GM21786 (cell line): ENCODE measurements around the gene EID2.

Experiments used
- ATAC-seq: cut with Tn5 transposase; IDR thresholded peaks from one replicate; pipeline ENCODE4 v1.9.1; 2021; ENCODE audit not compliant: unreplicated experiment

EID2 gene

DNA sequence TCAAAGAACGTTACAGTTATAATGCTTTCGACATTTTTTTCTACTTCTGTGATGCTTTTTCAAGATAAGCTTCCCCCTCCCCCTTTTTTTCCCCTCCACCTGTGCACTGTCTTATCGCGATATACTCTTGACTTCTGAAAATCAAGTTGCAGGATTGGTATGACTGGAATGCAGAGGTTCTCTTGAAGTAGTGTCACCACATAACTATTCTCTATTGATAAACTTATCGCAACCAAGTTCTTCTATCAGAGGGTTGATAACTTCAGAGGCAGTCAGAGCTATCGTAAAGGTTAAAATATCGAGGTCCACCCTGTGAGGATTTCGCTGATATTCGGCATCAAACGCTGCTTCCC, 820 bp downstream of the EID2 start:
- no peak for ATAC-seq

DNA sequence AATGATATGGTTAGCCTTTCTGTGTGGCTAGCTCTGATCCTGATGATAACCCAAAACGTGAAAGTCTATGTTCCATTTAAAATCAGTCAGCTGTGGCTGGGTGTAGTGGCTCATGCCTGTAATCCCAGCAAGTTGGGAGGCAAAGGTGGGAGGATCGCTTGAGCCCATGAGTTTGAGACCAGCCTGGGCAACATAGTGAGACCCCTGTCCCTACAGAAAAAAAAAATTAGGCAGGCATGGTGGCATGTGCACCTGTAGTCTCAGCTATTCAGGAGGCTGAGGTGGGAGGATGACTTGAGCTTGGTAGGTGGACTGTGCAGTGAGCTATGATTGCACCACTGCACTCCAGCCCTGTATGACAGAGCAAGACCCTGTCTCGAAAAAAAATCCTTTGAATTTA, 6.2 kb downstream of the EID2 start:
- ATAC-seq: no peak

DNA sequence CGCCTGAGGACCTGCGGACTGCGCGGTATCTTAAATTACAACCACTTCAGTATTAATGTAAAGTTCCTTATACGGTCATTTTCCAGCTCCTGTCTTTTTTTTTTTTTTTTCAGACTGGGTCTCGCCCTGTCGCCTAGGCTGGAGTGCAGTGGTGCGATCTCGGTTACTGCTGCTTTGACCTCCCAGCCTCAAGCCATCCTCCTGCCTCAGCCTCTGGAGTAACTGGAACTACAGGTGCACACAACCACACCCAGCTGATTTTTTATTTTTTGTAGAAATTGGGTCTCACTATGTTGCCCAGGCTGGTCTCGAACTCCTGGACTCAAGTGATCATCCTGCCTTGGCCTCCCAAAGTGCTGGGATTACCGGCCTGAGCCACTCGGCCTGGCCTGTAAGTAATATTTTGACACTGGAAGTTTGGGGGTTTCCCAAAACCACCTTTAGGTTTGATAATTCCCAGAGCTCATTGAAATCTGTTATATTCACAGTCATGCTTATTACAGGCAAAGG, 6.9 kb downstream of the EID2 start:
- no peak for ATAC-seq

DNA sequence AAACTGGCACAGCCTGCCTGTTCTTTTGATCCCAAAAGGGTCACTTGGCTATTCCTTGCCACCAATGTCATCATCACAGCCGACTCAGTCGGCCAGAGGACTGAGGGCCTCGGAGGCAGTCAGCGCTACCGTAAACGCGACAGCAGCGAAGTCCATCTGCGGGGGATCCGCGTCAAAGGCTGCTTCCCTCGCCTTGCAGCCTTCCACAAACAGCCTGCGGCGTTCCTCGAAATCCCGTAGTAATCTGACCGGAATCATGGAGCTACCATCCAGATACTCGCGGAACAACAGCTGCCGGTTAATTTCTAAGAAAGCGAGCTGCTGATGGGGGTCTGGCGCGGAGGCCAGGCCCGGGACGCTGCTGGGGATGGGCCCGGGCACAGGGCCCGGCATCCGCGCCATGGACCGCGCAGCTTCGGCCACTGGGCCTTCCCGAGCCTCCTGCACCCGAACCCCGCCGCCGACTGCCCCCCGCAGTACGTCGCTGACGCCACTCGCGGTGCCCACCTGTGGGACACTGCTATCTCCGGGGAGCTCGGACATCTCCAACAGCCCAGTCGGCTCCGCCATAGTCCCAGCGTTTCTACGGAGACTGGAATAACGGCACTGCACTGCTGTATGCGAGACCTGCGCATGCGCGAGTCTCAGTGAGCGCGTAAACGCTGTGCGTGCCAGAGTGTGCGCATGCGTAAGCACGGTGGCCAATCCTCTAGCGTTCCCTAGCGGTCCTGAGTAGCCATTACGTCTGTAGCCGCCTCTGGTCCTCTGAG, 7.5 kb downstream of the EID2 start, which contains the start of gene EID2B:
Gene EID2B, minus strand, starts transcription at position 620 of the 770 bp plus-strand sequence. Its CDS starts 50 bp downstream, at position 570.
- peak; percentile 91 for ATAC-seq

DNA sequence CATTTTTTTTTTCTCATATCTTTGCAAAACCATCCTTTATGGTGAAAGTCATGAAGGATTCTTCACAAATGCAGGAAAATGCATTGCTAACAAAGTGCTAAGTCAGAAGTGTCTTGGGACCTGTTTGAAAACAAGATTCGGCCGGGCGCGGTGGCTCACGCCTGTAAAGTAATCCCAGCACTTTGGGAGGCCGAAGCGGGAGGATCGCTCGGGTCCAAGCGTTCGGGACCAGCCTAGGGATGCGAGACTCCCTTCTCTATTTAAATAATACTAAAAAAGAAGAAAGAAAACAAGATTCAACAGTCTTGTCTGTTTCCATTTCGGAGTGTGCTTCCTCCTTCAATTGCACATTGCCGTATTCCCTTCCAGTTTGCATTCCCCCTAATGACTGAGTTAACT, 8.1 kb downstream of the EID2 start:
- ATAC-seq: no peak

DNA sequence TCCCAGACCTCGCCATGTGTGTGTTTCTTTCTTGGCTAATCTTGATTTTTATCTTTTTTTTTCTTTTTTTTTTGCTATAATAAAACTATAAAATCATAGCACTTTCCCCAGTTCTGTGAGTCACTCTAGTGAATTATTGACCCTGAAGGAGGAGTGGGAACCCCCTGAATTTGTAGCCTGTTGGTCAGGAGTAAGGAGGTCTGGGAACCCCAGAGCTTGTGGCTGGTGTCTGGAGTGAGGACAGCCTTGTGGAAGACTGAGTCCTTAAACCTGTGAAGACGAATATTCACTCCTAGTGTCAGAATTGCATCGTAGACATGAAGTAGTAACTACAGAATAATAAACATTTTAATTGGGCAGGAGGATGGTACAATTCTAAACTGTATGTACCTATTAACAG, 14.8 kb downstream of the EID2 start:
- no peak for ATAC-seq

DNA sequence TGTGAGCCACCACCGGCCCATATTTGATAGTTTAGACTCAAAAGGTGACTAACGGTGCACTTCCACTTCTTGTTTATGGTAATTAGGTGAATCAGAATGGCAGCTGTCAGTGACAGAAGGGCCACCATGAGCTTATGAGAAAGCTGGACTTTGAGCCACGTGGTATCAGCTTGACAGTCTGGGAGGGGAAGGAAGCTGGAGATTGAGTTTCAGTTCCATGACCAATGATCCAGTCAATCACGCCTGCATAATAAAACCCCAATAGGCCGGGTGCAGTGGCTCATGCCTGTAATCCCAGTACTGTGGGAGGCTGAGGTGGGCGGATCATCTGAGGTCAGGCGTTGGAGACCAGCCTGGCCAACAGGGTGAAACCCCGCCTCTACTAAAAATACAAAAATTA, 15.5 kb downstream of the EID2 start:
- no peak for ATAC-seq

DNA sequence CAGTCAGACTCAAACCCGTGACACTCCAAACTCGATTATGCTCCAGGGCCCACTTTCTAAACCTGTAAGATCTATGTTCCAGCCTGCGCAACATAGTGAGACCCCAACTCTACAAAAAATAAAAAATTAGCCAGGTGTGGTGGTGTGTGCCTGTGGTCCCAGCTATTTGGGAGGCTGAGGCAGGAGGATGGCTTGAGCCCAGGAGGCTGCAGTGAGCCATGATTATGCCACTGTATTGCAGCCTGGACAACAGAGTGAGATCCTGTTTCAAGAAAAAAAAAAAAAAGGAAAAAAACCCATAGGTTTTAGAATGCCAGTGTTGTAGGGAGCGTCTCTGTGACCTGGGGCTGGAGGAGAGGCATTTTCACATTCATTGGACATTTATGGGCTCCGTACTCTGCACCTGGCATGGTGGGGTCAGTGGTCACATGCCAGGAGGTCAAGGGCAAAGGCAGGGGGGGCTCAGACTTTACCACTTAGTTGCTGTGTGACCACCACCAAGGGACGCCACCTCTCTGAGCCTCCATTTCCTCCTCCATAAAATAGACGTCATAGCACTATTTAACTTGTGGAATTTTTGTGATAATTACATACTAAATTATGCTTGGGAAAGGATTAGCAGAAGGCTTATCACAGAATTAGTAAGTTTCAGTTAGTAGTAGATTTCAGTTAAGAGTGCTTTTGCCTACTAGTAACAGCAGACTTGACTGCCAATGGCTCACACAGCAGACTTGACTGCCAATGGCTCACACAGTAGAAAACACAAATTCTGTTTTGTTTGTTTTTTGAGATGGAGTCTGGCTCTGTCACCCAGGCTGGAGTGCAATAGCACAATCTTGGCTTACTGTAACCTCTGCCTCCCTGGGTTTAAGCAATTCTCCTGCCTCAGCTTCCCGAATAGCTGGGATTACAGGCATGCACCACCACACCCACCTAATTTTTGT, 19.1 kb downstream of the EID2 start:
- no peak for ATAC-seq

DNA sequence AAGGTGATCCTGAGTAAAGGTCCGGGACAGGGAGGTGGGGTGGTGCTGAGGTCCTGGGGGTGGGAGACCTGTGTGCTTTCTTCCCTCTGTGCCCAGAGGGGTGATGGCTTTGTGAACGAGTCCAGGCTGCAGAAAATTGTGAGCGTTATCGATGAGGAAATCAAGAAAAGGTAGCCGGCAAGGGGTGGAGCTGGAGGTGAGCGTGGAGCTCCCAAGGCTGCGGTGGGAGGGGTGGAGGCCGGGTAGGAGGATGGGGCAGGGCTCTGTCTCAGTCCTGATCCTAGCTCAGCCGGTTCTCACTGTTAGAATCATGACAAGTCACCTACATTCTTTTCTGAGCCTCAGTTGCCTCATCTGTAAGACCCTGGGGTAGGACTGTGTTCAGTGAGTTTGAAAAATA, 21.0 kb downstream of the EID2 start:
- ATAC-seq: no peak

DNA sequence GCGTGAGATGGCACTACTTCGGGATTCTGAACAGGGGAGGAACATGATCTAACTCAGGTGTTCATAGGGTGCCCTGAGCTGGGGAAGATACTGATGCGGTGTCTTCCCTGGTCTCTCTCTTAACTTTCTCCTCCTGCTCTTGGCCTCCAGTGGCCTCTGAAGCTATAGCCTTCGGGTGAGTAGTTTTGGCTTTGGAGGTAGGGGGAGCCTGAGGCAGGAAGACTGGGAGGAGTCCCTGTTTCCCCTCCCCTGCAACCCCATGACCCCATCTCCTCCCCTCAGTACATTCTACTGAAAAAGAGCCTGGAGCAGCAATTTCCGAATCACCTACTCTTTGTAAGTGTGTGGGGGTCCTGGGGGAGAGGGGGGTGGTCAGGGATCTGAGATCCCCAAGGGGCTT, 21.5 kb downstream of the EID2 start:
- ATAC-seq: no peak

DNA sequence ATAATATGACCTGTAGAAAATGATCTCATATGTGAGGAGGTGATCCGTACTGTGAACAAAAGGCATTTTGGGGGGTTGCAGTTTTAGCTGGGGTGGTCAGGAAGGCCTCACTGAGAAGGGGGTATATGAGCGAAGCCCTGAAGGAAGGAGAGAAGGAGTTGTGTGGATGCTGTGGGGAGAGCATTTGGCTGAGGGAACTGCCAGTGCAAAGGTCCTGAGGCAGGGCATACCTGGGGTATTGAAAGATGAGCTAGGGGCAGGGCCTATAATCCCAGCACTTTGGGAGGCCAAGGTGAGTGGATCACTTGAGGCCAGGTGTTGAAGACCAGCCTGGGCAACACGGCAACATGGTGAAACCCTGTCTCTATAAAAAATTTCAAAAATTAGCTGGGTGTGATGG, 22.5 kb downstream of the EID2 start:
- no peak for ATAC-seq

DNA sequence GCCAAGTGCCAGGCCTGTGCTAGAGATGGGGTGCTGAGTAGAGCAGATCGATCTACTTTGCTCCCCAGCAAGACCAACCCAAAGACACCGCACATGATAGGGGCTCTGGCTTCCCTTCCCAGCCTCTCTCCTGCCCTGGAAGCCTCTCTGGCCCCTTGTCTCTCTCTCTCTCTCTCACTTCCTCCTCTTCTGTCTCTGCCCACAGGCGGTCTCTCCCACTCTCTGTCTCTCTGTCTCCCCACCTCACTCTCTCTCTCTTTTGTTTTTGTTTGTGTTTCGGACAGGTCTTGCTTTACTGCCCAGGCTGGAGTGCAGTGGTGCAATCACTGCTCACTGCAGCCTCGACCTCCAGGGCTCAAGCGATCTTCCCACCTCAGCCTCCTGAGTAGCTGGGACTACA, 23.7 kb downstream of the EID2 start:
- ATAC-seq: no peak

DNA sequence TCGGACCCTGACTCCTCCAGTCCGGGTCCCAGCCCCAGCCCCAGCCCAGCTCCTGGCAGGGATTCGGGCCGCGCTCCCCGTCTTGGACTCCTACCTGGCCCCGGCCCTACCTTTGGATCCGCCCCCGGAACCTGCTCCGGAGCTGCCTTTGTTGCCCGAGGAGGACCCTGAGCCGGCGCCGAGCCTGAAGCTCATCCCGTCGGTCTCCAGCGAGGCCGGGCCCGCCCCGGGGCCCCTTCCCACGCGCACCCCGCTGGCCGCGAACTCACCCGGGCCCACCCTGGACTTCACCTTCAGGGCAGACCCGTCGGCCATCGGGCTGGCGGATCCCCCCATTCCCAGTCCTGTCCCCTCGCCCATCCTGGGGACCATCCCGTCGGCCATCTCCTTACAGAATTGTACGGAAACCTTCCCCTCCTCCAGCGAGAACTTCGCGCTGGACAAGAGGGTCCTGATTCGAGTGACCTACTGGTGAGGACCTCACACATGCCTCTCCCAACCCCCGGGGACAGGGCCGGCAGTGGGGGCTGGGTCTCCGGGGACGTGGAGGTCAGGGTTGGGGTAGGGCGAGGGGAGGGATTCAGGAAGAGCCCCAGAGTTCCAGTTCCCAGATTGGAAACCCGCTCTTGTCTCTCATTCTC, 24.3 kb downstream of the EID2 start:
- ATAC-seq: no peak

DNA sequence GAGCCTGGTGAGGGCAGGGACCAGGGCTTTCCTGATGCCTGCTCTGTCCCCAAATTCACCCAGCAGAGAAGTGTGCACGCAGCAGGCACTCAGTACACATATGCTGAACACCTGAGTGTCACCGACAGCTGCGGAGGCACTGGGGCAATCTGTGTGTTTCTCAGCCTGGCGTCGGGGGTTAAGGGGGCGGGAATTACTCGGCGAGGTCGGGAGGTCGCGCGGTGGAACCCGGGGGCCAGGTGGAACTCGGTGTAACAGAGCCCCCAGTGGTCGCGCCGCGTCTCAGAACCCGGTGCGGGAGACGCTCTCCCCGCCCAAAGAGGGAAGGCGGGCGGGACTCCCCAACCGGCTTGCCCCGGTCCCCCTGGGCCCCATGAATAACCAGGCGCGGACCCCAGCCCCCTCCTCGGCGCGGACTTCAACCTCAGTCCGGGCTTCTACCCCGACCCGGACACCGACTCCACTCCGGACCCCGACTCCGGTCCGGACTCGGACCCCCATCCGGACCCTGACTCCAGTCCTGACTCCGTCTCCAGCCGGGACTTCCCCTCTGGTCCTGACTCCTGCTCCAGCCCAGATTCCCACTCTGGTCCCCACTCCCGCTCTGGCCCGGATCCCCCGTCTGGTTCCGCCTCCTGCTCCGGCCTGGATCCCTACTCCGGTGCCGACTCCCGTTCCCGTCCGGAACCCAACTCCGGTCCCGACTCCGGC, 25.0 kb downstream of the EID2 start, which contains the start of gene SELENOV:
Gene SELENOV, plus strand, starts transcription at position 300 of the 711 bp plus-strand sequence. Its CDS starts 74 bp downstream, at position 374.
- no peak for ATAC-seq

DNA sequence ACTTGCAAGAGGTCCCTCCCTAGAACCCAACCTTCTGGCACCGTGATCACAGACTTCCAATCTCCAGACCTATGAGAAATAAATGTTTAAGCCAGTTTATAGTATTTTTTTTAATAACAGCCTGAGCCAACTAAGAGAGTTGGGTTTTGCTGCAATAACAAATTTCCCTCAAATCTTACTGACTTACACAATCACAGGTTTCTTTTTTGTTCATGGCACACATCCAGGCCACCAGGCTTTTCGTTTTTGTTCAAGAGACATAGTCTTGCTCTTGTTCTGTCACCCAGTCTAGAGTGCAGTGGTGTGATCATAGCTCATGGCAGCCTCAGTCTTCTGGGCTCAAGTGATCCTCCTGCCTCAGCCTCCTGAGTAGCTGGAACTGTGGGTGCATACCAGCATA, 27.0 kb downstream of the EID2 start:
- ATAC-seq: no peak

DNA sequence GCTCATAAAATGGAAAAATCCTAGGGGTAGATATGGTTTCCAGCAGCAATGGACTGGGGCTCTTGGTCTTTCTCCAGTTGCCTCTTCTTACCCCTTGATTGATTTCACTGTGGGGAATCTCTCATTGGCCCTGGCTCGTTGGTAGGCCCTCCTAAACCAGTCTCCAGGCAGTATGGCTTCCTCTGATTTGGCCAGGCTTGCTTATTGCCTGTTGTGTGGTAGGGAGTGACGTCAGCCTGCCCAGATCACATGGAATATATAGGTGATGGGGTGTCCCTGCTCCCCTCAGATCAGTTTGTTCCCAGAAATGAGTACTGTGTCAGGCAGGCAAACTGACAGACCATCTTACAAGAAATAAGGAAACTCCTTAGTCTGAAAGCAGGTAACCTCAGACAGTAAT, 30.7 kb downstream of the EID2 start:
- no peak for ATAC-seq

DNA sequence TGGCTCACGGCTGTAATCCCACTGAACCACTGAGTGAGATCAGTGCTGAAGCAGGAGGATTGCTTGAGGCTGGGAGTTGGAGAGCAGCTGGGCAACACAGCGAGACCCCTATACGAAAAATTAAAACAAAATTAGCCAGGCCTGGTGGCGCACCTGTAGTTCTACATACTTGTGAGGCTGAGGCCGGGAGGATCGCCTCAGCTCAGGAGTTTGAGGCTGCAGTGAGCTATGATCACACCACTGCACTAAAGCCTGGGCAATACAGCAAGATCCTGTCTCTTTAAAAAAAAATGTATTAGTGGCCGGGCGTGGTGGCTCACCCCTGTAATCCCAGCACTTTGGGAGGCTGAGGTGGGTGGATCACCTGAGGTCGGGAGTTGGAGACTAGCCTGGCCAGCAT, 31.3 kb downstream of the EID2 start:
- no peak for ATAC-seq

DNA sequence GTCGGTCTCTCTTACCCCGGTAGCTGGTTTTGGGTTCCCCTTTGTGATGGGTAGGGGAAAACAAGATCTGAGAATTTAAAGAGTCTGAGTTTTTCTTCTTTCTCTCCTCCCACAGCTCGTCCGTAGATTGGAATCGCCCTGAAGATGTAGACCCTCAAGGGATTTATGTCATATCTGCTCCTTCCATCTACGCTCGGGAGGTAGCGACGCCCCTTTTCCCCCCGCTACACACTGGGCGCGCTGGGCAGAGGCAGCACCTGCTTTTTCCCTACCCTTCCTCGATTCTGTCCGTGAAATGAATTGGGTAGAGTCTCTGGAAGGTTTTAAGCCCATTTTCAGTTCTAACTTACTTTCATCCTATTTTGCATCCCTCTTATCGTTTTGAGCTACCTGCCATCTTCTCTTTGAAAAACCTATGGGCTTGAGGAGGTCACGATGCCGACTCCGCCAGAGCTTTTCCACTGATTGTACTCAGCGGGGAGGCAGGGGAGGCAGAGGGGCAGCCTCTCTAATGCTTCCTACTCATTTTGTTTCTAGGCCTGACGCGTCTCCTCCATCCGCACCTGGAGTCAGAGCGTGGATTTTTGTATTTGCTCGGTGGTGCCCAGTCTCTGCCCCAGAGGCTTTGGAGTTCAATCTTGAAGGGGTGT, 32.1 kb downstream of the EID2 start:
- ATAC-seq: no peak

DNA sequence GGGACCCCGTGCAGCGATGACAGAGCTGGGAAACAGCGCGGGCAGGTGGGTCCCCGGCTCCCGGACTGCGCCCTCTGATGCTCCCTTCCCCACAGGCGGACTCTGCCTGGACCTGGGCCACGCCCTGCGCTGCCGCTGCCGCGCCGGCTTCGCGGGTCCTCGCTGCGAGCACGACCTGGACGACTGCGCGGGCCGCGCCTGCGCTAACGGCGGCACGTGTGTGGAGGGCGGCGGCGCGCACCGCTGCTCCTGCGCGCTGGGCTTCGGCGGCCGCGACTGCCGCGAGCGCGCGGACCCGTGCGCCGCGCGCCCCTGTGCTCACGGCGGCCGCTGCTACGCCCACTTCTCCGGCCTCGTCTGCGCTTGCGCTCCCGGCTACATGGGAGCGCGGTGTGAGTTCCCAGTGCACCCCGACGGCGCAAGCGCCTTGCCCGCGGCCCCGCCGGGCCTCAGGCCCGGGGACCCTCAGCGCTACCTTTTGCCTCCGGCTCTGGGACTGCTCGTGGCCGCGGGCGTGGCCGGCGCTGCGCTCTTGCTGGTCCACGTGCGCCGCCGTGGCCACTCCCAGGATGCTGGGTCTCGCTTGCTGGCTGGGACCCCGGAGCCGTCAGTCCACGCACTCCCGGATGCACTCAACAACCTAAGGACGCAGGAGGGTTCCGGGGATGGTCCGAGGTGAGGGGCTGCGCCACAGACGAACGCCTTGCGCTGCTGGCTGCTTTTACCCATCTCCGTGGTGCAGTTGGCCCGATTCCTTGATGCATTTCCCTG, 32.8 kb downstream of the EID2 start:
- ATAC-seq: no peak

DNA sequence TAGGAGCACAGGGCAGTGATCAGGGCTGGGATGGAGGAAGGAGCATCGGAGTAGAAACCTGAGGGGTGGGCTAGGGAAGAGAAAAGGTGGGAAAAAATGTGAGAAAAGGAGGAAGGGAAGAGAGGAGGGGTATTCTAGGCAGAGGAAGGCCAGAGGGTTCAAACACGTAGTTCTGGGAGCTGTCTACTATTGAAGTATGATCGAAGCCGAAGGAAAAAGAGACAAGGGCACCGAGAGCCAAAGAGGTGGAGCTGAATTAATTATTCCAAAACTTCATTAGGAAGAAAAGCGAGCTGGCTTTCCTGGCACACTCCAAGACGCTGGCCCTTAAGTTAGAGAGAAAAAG, 33.4 kb downstream of the EID2 start:
- ATAC-seq: no peak
